HG03575 (cell line): ENCODE measurements around the gene CRTC2.

Experiments
- ATAC-seq: cut with Tn5 transposase; IDR thresholded peaks from one replicate; pipeline ENCODE4 v1.9.1; 2021; ENCODE audit not compliant: unreplicated experiment, insufficient number of reproducible peaks, low FRiP score; ENCODE audit errors: extremely low read depth

The CRTC2 gene

GRCh38 chr1:153977250-153978240, 19.1 kb upstream of the CRTC2 start, which contains the start of gene JTB:
JTB (minus strand) TSS chr1:153977674; CDS start chr1:153977252, 422 bp downstream.
- no peak for ATAC-seq

GRCh38 chr1:153976819-153977249, 18.4 kb upstream of the CRTC2 start:
- ATAC-seq: no peak

- no peak for ATAC-seq
Observed at GRCh38 chr1:153973525-153973924, 15.1 kb upstream of the CRTC2 start.

GRCh38 chr1:153973071-153973470, 14.7 kb upstream of the CRTC2 start:
- ATAC-seq: no peak

GRCh38 chr1:153970346-153970745, 11.9 kb upstream of the CRTC2 start:
- ATAC-seq: no peak

GRCh38 chr1:153968972-153969371, 10.6 kb upstream of the CRTC2 start:
- no peak for ATAC-seq

GRCh38 chr1:153968408-153968807, 10.0 kb upstream of the CRTC2 start:
- no peak for ATAC-seq

- no peak for ATAC-seq
Observed at GRCh38 chr1:153968000-153968363, 9.6 kb upstream of the CRTC2 start.

GRCh38 chr1:153967107-153967999, 8.9 kb upstream of the CRTC2 start, which contains the start of gene CREB3L4:
CREB3L4 (plus strand) TSS chr1:153967902; CDS start chr1:153968526, 624 bp downstream.
- ATAC-seq: peak; percentile 57

- no peak for ATAC-seq
Observed at GRCh38 chr1:153963850-153964331, 5.5 kb upstream of the CRTC2 start.

GRCh38 chr1:153963030-153963849, 4.8 kb upstream of the CRTC2 start, which contains the start of gene SLC39A1:
SLC39A1 (minus strand) TSS chr1:153963537; CDS start chr1:153962715, 822 bp downstream.
- ATAC-seq: no peak

- no peak for ATAC-seq
Observed at GRCh38 chr1:153962088-153963029, 3.9 kb upstream of the CRTC2 start.

GRCh38 chr1:153961421-153961820, 3.0 kb upstream of the CRTC2 start:
- ATAC-seq: no peak

- ATAC-seq: no peak
Observed at GRCh38 chr1:153960206-153960605, 1.8 kb upstream of the CRTC2 start.

- ATAC-seq: no peak
Observed at GRCh38 chr1:153959454-153959853, 1.0 kb upstream of the CRTC2 start.

GRCh38 chr1:153958961-153959260, 499 bp upstream of the CRTC2 start:
- ATAC-seq: no peak

GRCh38 chr1:153957744-153958110, 685 bp downstream of the CRTC2 start:
- ATAC-seq: no peak
